Spleen (tissue), 11 donors: Measurements from ENCODE around the gene RTF1. TPM values are rescaled to one million over a fixed set of nuclear protein-coding genes. Genes with fewer than 3 reads are reported as not detected.

Source experiments
- DNase-seq: peaks from one replicate; pipeline ENCODE4 v3.0.0-alpha.2; 2020
- H3K27ac ChIP-seq, 8 donors: fragments of 200-600 bp; sonication (generic) in 7 of 8; 1 replicate in 4 of 8; 2 replicates in 4 of 8; pipeline versions ENCODE4 v1.5.0 to v1.8.0; 2016 to 2021; ENCODE audit warnings: inconsistent platforms in 4 of 8, mild to moderate bottlenecking in 4 of 8, moderate library complexity in 1 of 8
- H3K27me3 ChIP-seq, 7 donors: fragments of 200-600 bp; sonication (generic) in 6 of 7; replicated peaks in 1 of 7; 1 replicate in 4 of 7; 2 replicates in 3 of 7; pipeline versions ENCODE4 v1.5.0 to v1.8.0; 2016 to 2021; ENCODE audit warnings: inconsistent platforms in 3 of 7, mild to moderate bottlenecking in 1 of 7
- H3K36me3 ChIP-seq, 6 donors: fragments of 200-600 bp; sonication (generic) in 5 of 6; 1 replicate in 4 of 6; 2 replicates in 2 of 6; pipeline versions ENCODE4 v1.5.0 to v1.8.0; 2016 to 2021; ENCODE audit warnings: inconsistent platforms in 2 of 6
- H3K4me1 ChIP-seq, 6 donors: fragments of 200-600 bp; sonication (generic) in 5 of 6; 1 replicate in 3 of 6; 2 replicates in 3 of 6; pipeline versions ENCODE4 v1.5.0 to v1.8.0; 2016 to 2021; ENCODE audit warnings: inconsistent platforms in 3 of 6
- H3K4me3 ChIP-seq, 8 donors: fragments of 200-600 bp; sonication (generic) in 7 of 8; 1 replicate in 4 of 8; 2 replicates in 4 of 8; pipeline versions ENCODE4 v1.5.0 to v1.8.0; 2016 to 2021; ENCODE audit warnings: inconsistent platforms in 4 of 8, mild to moderate bottlenecking in 4 of 8, moderate library complexity in 2 of 8
- H3K9me3 ChIP-seq, 8 donors: fragments of 200-600 bp; sonication (generic) in 7 of 8; 1 replicate in 4 of 8; 2 replicates in 4 of 8; pipeline versions ENCODE4 v1.5.0 to v1.8.0; 2016 to 2021; ENCODE audit warnings: inconsistent platforms in 4 of 8
- CTCF ChIP-seq, 11 experiments: fragments of 200-600 bp in 7 of 11; fragments of 450-650 bp in 4 of 11; sonication (generic) in 4 of 11; IDR thresholded peaks in 8 of 11; conservative IDR thresholded peaks in 3 of 11; 1 replicate in 7 of 11; 2 replicates in 4 of 11; pipeline versions ENCODE4 v1.4.0 to v1.8.0; 2016 to 2021; ENCODE audit warnings: antibody characterized with exemption in 11 of 11, inconsistent platforms in 4 of 11, mild to moderate bottlenecking in 1 of 11
- POLR2A ChIP-seq, 3 donors: fragments of 450-650 bp; IDR thresholded peaks; one replicate each; pipeline ENCODE4 v1.5.1; 2017; ENCODE audit warnings: antibody characterized with exemption in 3 of 3, mild to moderate bottlenecking in 1 of 3
- POLR2AphosphoS5 ChIP-seq, 3 donors: sonication (generic); formaldehyde crosslinking; IDR thresholded peaks; one replicate each; pipeline ENCODE4 v1.5.1; 2017; ENCODE audit warnings: antibody characterized with exemption in 3 of 3
- WGBS, 5 donors: extraction: QIAGEN DNeasy Blood & Tissue Kit in 3 of 5; methylation state at CpG; one replicate each; pipeline versions ENCODE4 v1.1.5 to v1.1.7; 2013 to 2018; 5-methylcytosine and 5-hydroxymethylcytosine counted together
- intact Hi-C: fragments of 100-400 bp; cut with DNase I; formaldehyde crosslinking; loops from one replicate; pipeline ENCODE4 v1.15.0; 2023; ENCODE audit warnings: low total_unique reads
- polyA plus RNA-seq, 3 donors: library from polyadenylated mRNA; stranded (reverse); fragments of 200-250 nt; gene quantifications; one replicate each; pipeline ENCODE4 v1.2.1, GENCODE V29; 2013
- total RNA-seq, 7 donors: library from RNA; depleted of rRNA in 3 of 7; stranded (reverse); fragments of >200 nt in 3 of 7; fragmentation: NEBNext Ultra II Directional in 4 of 7; extraction: Animal tissue kit (Norgen Biotek cat#: 25700) in 4 of 7; gene quantifications; one replicate each; pipeline versions ENCODE4 v1.1.0 to v1.2.1, GENCODE V29; 2016 to 2021
- donor health status: healthy with polysubstance abuse.
- donor health status: DM: no; HTN: no; CAD: no; lungs with moderate emphysema.
- donor health status: DM: no; HTN: no; CAD: no.
- donor health status: Bipolar disorder and iron deficiency.
- donor health status: healthy.
- donor health status: DM: no; HTN: no; CAD: no.
- donor health status: DM: yes; HTN: yes; CAD: no.

RTF1 gene
- total and polyA plus RNA-seq, 10 donors = 14.2 to 71.3 (median 32.0) TPM

DNA sequence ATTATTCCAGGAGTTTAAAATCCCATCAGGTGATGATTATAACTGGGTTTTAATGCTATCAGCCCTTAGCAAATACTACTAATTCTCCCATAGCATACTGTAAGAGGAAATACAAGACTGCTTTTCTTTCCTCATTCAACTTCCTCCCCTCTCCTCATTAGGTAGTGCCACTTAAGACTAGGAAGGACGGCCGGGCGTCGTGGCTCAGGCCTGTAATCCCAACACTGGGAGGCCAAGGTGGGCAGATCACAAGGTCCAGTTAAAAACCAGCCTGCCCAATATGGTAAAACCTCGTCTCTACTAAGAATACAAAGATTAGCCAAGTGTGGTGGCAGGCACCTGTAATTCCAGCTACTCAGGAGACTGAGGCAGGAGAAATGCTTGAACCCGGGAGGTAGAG lies 29.2 kb upstream of the RTF1 start:
- WGBS, 5 donors = 62 to 76% (median 66%) methylated on average over 6 of the region's 6 CpGs
- Histone ChIP-seq H3K27me3 (no peaks in the 10 kb centered on the region), H3K4me3 (no peak overlapping the region), H3K4me1 (peaks cover 0 to 4% (median 0%) of the 10 kb centered on the region in 6 donors), H3K27ac (peak overlapping the region in 1 of 8 donors; percentile 40), H3K36me3 (peaks cover 0 to 79% (median 26%) of the 10 kb centered on the region in 6 donors), H3K9me3 (no peaks in the 10 kb centered on the region)
- intact Hi-C loops = no loop called here
- TF ChIP-seq POLR2AphosphoS5 (IDR thresholded peaks at IDR 0.05) (no peak), CTCF (IDR thresholded peaks at IDR 0.05 in 8 of 11, conservative IDR thresholded peaks at IDR 0.05 in 3 of 11) (no peak), POLR2A (IDR thresholded peaks at IDR 0.05) (no peak)
- DNase-seq = peak; percentile 37

DNA sequence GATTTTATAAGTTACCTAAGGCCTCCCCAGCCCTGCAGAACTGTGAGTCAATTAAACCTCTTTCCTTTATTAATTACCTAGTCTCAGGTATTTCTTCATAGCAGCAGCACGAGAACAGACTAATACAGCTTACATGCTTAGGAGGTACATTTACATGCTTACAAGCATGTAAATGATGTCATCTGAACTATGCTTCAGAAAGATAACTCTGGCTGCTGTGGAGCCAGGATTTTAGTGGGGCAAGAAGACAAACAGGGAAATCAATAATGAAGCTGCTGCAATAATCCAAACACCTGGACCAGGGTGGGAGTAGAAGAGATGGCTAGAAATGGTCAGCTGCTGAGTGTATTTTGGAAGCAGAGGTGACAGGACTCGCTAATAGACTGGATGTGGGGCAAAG lies 24.2 kb upstream of the RTF1 start:
- Histone ChIP-seq H3K4me1 (peaks cover 0 to 23% (median 6%) of the 10 kb centered on the region in 6 donors), H3K27ac (peak overlapping the region in 2 of 8 donors; percentile 21 to 30), H3K4me3 (no peak overlapping the region), H3K36me3 (peaks cover 0 to 85% (median 37%) of the 10 kb centered on the region in 6 donors), H3K9me3 (no peaks in the 10 kb centered on the region), H3K27me3 (no peaks in the 10 kb centered on the region)
- no peak for DNase-seq
- intact Hi-C loops = no loop called here
- WGBS, 5 donors = 80 to 96% (median 90%) methylated on average over 2 of the region's 2 CpGs
- TF ChIP-seq CTCF (IDR thresholded peaks at IDR 0.05 in 8 of 11, conservative IDR thresholded peaks at IDR 0.05 in 3 of 11) (no peak), POLR2AphosphoS5 (IDR thresholded peaks at IDR 0.05) (no peak), POLR2A (IDR thresholded peaks at IDR 0.05) (no peak)

DNA sequence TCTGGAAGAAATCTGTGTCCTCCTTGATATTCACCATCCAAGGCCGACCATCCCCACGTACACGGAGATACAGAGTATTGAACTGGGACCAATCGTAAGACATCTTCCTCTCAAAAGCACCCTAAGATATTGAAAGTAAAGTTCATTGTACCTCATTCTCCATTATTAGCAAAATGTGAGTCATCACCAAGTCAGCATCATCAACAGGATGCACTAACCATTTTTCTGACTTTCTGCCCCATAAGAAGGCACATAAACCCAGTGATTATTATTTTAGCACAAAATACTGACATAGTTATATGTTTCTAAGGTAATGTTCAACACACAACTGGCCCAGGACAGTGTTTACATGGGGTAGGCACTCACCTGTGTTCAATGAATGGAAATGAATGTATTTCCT lies 22.0 kb upstream of the RTF1 start:
- no peak overlapping the region for H3K27ac ChIP-seq
- no peaks in the 10 kb centered on the region for H3K27me3 ChIP-seq
- no peaks in the 10 kb centered on the region for H3K9me3 ChIP-seq
- intact Hi-C loops = no loop called here
- peaks cover 0 to 68% (median 28%) of the 10 kb centered on the region in 6 donors for H3K36me3 ChIP-seq
- WGBS, 5 donors = 97 to 100% (median 99%) methylated on average over 4 of the region's 4 CpGs
- no peak for DNase-seq
- H3K4me3 ChIP-seq = no peak overlapping the region
- H3K4me1 ChIP-seq = peaks cover 0 to 23% (median 6%) of the 10 kb centered on the region in 6 donors
- TF ChIP-seq POLR2AphosphoS5 (IDR thresholded peaks at IDR 0.05) (no peak), POLR2A (IDR thresholded peaks at IDR 0.05) (no peak), CTCF (IDR thresholded peaks at IDR 0.05 in 8 of 11, conservative IDR thresholded peaks at IDR 0.05 in 3 of 11) (no peak)

DNA sequence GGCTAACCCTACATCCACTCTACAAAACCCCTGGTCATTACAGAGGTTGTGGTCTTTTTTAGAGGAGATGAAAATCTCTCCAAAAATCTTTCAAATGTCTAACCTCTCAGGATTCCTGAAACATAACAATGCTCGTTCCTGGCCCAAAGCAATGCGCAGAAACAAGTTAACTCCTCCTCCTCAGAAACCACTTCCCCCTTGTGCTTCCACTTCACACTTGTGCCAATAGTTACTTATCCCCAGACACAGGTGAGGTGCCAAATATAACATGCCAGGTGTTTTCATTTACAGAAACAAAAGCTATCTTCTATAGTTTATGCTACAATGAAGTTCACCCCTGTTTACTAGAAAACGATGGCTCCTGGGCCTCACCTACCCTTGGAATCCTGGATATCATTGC lies 20.8 kb upstream of the RTF1 start:
- H3K4me1 ChIP-seq = peaks cover 0 to 29% (median 11%) of the 10 kb centered on the region in 6 donors
- TF ChIP-seq POLR2A (IDR thresholded peaks at IDR 0.05) = no peak
- intact Hi-C loops = no loop called here
- WGBS, 5 donors = 47 to 82% (median 61%) methylated on average over 3 of the region's 3 CpGs
- no peak overlapping the region for H3K4me3 ChIP-seq
- no peaks in the 10 kb centered on the region for H3K9me3 ChIP-seq
- DNase-seq = no peak
- H3K27ac ChIP-seq = peak overlapping the region in 3 of 8 donors; percentile 0 to 51 (median 35)
- no peaks in the 10 kb centered on the region for H3K27me3 ChIP-seq
- peaks cover 0 to 57% (median 28%) of the 10 kb centered on the region in 6 donors for H3K36me3 ChIP-seq

GRCh38 chr15:41401904-41402267 lies 15.0 kb upstream of the RTF1 start:
- H3K4me3 ChIP-seq = peak overlapping the region; percentile 55 to 93 (median 71)
- peak overlapping the region; percentile 88 to 96 (median 92) for H3K27ac ChIP-seq
- intact Hi-C loops = no loop called here
- TF ChIP-seq POLR2AphosphoS5 (IDR thresholded peaks at IDR 0.05) (no peak), POLR2A (IDR thresholded peaks at IDR 0.05) (no peak), CTCF (IDR thresholded peaks at IDR 0.05 in 8 of 11, conservative IDR thresholded peaks at IDR 0.05 in 3 of 11) (no peak)
- no peaks in the 10 kb centered on the region for H3K27me3 ChIP-seq
- WGBS, 5 donors = 7 to 11% (median 8%) methylated on average over 9 of the region's 9 CpGs
- peaks cover 0 to 6% (median 0%) of the 10 kb centered on the region in 6 donors for H3K36me3 ChIP-seq
- peaks cover 10 to 53% (median 22%) of the 10 kb centered on the region in 6 donors for H3K4me1 ChIP-seq
- no peaks in the 10 kb centered on the region for H3K9me3 ChIP-seq
- no peak for DNase-seq
